GM10266 (cell line): ENCODE measurements around the gene SCRN1.
"Not testable (repeated sequence)": the region's sequence is repeated elsewhere in the genome, so short reads cannot be mapped to it uniquely, and the experiment has no call there.

Source experiments
- DNase-seq: peaks from one replicate; pipeline ENCODE4 v3.0.0; 2012; ENCODE audit errors: extremely low spot score
- CTCF ChIP-seq: IDR thresholded peaks from 2 replicates; pipeline ENCODE4 v1.5.1; 2012; ENCODE audit warnings: mild to moderate bottlenecking, low read depth; ENCODE audit not compliant: control insufficient read depth, insufficient read depth; ENCODE audit errors: missing control alignments

Gene SCRN1

DNA sequence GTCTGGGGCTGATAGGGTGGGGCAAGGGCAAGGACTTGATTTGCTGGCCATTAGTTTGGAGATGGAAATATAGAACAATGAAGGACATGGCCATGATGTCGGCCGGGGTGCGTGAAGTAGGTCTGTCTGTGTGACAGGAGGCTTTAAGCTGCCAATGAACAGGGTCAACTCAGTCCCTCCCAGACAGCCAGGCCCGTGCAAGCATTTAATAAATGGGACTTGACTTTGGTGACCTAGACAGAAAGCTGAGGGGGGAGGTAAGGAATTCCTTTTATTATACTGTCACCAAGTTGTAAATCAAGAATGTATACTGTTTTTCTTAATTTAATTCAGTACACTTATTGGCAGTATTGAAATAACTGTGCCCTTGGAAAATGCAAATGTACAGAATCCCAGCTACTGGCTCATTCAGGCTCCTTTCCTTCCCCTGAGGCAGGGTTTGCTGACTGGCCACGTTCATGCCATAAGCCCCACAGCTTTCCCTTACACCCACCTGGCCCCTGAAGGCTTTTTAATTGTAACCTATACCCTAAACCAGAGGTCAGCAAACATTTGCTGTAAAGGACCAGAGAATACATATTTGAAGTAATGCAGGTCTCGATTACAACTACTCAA, 96.1 kb downstream of the SCRN1 start:
- no peak for DNase-seq
- TF ChIP-seq CTCF = no peak

DNA sequence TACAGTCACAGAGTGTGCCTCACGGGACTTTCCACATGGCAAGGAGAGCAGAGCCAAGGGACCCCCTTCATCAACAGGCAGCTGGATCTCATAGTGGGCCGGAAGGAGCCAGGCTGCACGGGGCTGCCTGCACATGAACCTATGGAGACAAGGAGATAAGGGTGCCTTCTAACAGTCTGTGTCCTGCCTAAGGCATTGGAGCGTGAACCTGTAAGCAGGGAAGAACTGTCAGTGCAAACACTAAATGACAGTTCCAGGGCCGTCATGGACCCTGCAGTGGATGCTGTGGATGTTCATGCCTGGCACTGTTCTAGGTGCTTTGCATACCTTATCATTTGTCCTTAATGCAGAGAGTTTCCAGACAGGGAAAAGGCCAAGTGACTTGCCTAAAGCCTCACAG, 97.4 kb downstream of the SCRN1 start:
- no peak for TF ChIP-seq CTCF
- no peak for DNase-seq

DNA sequence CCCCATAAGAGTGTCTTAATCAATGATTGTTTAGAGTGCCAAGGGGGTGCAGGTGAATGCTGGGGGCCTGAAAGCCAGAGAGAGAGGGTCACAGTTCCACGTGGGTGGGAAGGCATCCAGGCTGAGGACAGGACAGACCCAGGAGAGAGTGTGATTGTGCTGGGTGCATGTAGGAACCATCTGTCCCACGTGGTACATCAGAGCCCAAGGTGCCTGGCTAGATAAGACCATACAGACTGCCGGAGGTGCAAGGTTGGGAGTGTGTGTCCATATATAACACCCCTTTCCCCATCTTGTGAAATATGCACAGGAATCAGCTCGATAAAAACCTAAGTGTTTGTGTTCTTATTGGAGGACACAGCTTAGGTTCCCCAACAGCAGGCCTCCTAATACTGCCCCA, 97.8 kb downstream of the SCRN1 start:
- no peak for TF ChIP-seq CTCF

GRCh38 chr7:29890786-29891185, 98.8 kb downstream of the SCRN1 start:
- DNase-seq = not testable (repeated sequence)

More for the DNA sequence above, 97.8 kb downstream of the SCRN1 start:
- DNase-seq = no peak

DNA sequence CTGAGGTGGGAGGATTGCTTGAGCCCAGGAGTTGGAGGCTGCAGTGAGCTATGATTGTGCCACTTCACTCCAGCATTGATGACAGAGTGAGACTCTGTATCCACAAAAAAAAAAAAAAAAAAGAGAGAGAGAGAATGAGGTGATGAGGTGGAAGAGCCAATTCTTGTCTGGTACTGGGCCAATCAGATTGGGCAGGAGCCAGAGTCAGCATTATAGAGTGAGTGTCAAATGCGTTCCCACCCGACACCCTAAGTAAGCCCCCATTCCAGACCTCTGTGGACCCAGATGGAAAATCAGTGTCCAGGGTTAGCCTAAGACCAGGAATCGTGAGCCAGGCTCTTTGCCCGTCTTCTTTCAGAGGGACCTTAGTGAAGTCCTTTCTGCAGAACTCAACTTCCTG, 99.3 kb downstream of the SCRN1 start:
- no peak for DNase-seq
- no peak for TF ChIP-seq CTCF

GRCh38 chr7:29889288-29889687, 100.3 kb downstream of the SCRN1 start:
- DNase-seq = no peak
- no peak for TF ChIP-seq CTCF

DNA sequence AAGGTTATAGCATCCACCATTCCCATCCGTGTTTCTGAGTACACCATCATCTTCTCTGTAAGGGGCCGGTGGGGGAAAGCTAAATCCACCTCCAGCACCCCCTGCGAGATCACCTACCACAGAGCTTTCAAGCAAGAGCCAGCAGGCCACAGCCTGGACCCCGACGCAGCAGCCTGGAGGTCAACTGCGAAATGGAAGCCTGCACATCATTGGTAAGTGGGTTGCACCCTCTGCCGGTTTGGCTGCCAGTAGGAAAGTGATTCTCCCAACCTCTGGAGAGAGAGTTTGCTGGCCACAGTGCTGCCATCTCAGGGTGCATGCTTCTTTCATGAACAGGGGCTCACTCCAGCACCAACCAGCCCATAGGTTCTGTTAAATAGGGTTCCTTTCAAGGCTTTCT, 101.6 kb downstream of the SCRN1 start:
- DNase-seq = no peak

More for the DNA sequence above, 101.6 kb downstream of the SCRN1 start:
- no peak for TF ChIP-seq CTCF
